Measurements from ENCODE around the gene HMGA1. TPM values are rescaled to one million over a fixed set of nuclear protein-coding genes. Genes with fewer than 3 reads are reported as not detected.

HMGA1 gene
- total and polyA plus RNA-seq, 2 experiments from 2014 or later = 43.4 to 69.0 TPM

GRCh38 chr6:34236131-34236442 lies 586 bp upstream of the HMGA1 start:
- H3K4me3 ChIP-seq = peak overlapping the region; percentile 13

GRCh38 chr6:34237316-34237721 lies 646 bp downstream of the HMGA1 start:
- Histone ChIP-seq H4K20me1 (ENCODE audit: insufficient read depth, poor library complexity, severe bottlenecking) (peaks cover 2% of the 10 kb centered on the region), H3K79me2 (peaks cover 24% of the 10 kb centered on the region), H3K4me2 (peak overlapping the region; percentile 99), H3K4me1 (ENCODE audit: insufficient read depth) (peaks cover 23% of the 10 kb centered on the region), H3K4me3 (peak overlapping the region; percentile 67), H3K9me3 (ENCODE audit: low read depth) (no peaks in the 10 kb centered on the region), H3K36me3 (replicated peaks; ENCODE audit: insufficient read depth, low read depth) (no peaks in the 10 kb centered on the region), H2AFZ (peak overlapping the region; percentile 57), H3K9me2 (replicated peaks; ENCODE audit: insufficient read depth) (no peaks in the 10 kb centered on the region), H3K27me3 (no peaks in the 10 kb centered on the region), H3K27ac (peak overlapping the region; percentile 96)
- TF ChIP-seq EZH2phosphoT487 (IDR thresholded peaks at IDR 0.05; ENCODE audit: low read depth, severe bottlenecking, unreplicated experiment) = no peak
- no peak for TF ChIP-seq EZH2 (IDR thresholded peaks at IDR 0.05; ENCODE audit: borderline replicate concordance)
- no peak for TF ChIP-seq CTCF (IDR thresholded peaks at IDR 0.05; ENCODE audit: poor library complexity)
- DNase-seq (ENCODE audit: low spot score) = peak; percentile 64
- WGBS (ENCODE audit: low lambda C conversion rate, missing lambda C conversion rate) = 1% methylated on average over 18 of the region's 78 CpGs

More at GRCh38 chr6:34236131-34236442, 586 bp upstream of the HMGA1 start:
- WGBS (ENCODE audit: low lambda C conversion rate, missing lambda C conversion rate) = 17% methylated on average over 13 of the region's 13 CpGs
- peaks cover 23% of the 10 kb centered on the region for H3K4me1 ChIP-seq (ENCODE audit: insufficient read depth)
- no peaks in the 10 kb centered on the region for H3K27me3 ChIP-seq
- H3K9me2 ChIP-seq (replicated peaks; ENCODE audit: insufficient read depth) = no peaks in the 10 kb centered on the region
- peak overlapping the region; percentile 66 for H2AFZ ChIP-seq
- H4K20me1 ChIP-seq (ENCODE audit: insufficient read depth, poor library complexity, severe bottlenecking) = peaks cover 2% of the 10 kb centered on the region
- no peaks in the 10 kb centered on the region for H3K9me3 ChIP-seq (ENCODE audit: low read depth)
- H3K27ac ChIP-seq = peak overlapping the region; percentile 96
- H3K4me2 ChIP-seq = peak overlapping the region; percentile 92
- peak; percentile 52 for DNase-seq (ENCODE audit: low spot score)
- peaks cover 24% of the 10 kb centered on the region for H3K79me2 ChIP-seq
- TF ChIP-seq CTCF (IDR thresholded peaks at IDR 0.05; ENCODE audit: poor library complexity) (no peak), EZH2phosphoT487 (IDR thresholded peaks at IDR 0.05; ENCODE audit: low read depth, severe bottlenecking, unreplicated experiment) (no peak), EZH2 (IDR thresholded peaks at IDR 0.05; ENCODE audit: borderline replicate concordance) (no peak)
- H3K36me3 ChIP-seq (replicated peaks; ENCODE audit: insufficient read depth, low read depth) = no peaks in the 10 kb centered on the region

GRCh38 chr6:34237722-34238584 lies 1.3 kb downstream of the HMGA1 start:
- peak overlapping the region; percentile 37 for H3K27ac ChIP-seq
- peaks cover 2% of the 10 kb centered on the region for H4K20me1 ChIP-seq (ENCODE audit: insufficient read depth, poor library complexity, severe bottlenecking)
- H3K4me3 ChIP-seq = peak overlapping the region; percentile 67
- peak overlapping the region; percentile 99 for H3K4me2 ChIP-seq
- DNase-seq (ENCODE audit: low spot score) = peak; percentile 71
- peaks cover 23% of the 10 kb centered on the region for H3K4me1 ChIP-seq (ENCODE audit: insufficient read depth)
- no peaks in the 10 kb centered on the region for H3K27me3 ChIP-seq
- H3K79me2 ChIP-seq = peaks cover 24% of the 10 kb centered on the region
- peak; percentile 17 for TF ChIP-seq CTCF (IDR thresholded peaks at IDR 0.05; ENCODE audit: poor library complexity)
- no peak for TF ChIP-seq EZH2 (IDR thresholded peaks at IDR 0.05; ENCODE audit: borderline replicate concordance)
- H3K36me3 ChIP-seq (replicated peaks; ENCODE audit: insufficient read depth, low read depth) = no peaks in the 10 kb centered on the region
- no peaks in the 10 kb centered on the region for H3K9me2 ChIP-seq (replicated peaks; ENCODE audit: insufficient read depth)
- H2AFZ ChIP-seq = peak overlapping the region; percentile 57
- H3K9me3 ChIP-seq (ENCODE audit: low read depth) = no peaks in the 10 kb centered on the region
- WGBS (ENCODE audit: low lambda C conversion rate, missing lambda C conversion rate) = 3% methylated on average over 40 of the region's 64 CpGs

Measured in hepatocyte (in vitro differentiated cells).